Fibroblast of peridontal ligament (primary cell): ENCODE data around the gene FMNL1.

Experiments
- DNase-seq: peaks from one replicate; pipeline ENCODE4 v3.0.0-alpha.2; 2010; ENCODE audit errors: extremely low read depth

FMNL1 gene

GRCh38 chr17:45222289-45222995 is 757 bp downstream of the FMNL1 start:
- DNase-seq = no peak

- no peak for DNase-seq
These were observed 1.4 kb downstream of the FMNL1 start for GRCh38 chr17:45222996-45223538.

GRCh38 chr17:45223539-45224528 is 2.1 kb downstream of the FMNL1 start:
- no peak for DNase-seq

- no peak for DNase-seq
These were observed 3.0 kb downstream of the FMNL1 start for GRCh38 chr17:45224671-45225050.

- no peak for DNase-seq
These were observed 3.5 kb downstream of the FMNL1 start for GRCh38 chr17:45225051-45225700.

GRCh38 chr17:45225964-45226530 is 4.4 kb downstream of the FMNL1 start:
- DNase-seq = no peak

GRCh38 chr17:45226576-45226975 is 4.9 kb downstream of the FMNL1 start:
- DNase-seq = no peak

- DNase-seq = no peak
These were observed 5.6 kb downstream of the FMNL1 start for GRCh38 chr17:45227101-45227925.

- DNase-seq = no peak
These were observed 6.5 kb downstream of the FMNL1 start for GRCh38 chr17:45227926-45228762.

- peak; percentile 76 for DNase-seq
These were observed 7.3 kb downstream of the FMNL1 start for GRCh38 chr17:45228763-45229539.

- no peak for DNase-seq
These were observed 8.2 kb downstream of the FMNL1 start for GRCh38 chr17:45229681-45230409.

- no peak for DNase-seq
These were observed 8.7 kb downstream of the FMNL1 start for GRCh38 chr17:45230410-45230786.

- DNase-seq = peak; percentile 32
These were observed 9.2 kb downstream of the FMNL1 start for GRCh38 chr17:45230787-45231480.

- DNase-seq = no peak
These were observed 9.9 kb downstream of the FMNL1 start for GRCh38 chr17:45231481-45232116.

- no peak for DNase-seq
These were observed 11.1 kb downstream of the FMNL1 start for GRCh38 chr17:45232514-45233422.

- DNase-seq = no peak
These were observed 11.8 kb downstream of the FMNL1 start for GRCh38 chr17:45233423-45233924.
